MM.1S (cell line): ENCODE results near the gene HEXIM1.

Source experiments
- EZH2 ChIP-seq: fragments of 300-600 bp; sonication (generic); optimal IDR thresholded peaks from 2 replicates; pipeline ENCODE3; 2017; ENCODE audit warnings: low read depth, mild to moderate bottlenecking, antibody characterized with exemption, low read length, mixed read lengths
- TF ChIP-seq, protein P1 (sequence below): fragments of 300-600 bp; sonication (generic); IDR thresholded peaks from 2 replicates; pipeline ENCODE4 v1.5.1; 2016; ENCODE audit warnings: antibody characterized with exemption, low read length, mixed read lengths

DNA sequence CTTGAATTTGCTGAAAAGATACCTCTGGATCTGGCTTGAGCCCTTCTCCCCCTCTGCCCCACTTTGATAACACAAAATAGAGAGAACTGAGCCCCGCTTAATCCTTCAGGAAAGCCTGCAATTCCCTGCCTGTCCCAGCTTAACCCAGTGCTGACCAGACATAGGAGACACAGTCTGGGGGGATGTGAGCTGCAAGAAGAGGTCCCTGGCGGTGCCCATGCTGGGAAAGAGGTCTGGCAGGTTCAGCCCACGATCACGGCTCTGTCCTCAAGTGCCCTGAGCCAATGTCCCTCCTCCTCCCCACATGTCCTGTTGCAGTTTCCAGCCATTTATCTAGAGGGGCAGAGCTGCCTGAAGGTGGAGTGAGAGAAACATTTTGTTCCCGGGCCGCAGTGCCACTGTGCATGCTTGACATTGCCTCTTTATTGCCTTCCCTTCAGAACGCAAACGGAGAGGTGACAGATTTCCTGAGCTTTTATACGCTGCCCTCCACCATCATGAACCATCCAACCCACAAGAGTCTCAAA, 44.9 kb upstream of the HEXIM1 start:
- TF ChIP-seq, protein P1, sequence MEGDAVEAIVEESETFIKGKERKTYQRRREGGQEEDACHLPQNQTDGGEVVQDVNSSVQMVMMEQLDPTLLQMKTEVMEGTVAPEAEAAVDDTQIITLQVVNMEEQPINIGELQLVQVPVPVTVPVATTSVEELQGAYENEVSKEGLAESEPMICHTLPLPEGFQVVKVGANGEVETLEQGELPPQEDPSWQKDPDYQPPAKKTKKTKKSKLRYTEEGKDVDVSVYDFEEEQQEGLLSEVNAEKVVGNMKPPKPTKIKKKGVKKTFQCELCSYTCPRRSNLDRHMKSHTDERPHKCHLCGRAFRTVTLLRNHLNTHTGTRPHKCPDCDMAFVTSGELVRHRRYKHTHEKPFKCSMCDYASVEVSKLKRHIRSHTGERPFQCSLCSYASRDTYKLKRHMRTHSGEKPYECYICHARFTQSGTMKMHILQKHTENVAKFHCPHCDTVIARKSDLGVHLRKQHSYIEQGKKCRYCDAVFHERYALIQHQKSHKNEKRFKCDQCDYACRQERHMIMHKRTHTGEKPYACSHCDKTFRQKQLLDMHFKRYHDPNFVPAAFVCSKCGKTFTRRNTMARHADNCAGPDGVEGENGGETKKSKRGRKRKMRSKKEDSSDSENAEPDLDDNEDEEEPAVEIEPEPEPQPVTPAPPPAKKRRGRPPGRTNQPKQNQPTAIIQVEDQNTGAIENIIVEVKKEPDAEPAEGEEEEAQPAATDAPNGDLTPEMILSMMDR = no peak
- TF ChIP-seq EZH2 = no peak
